ENCODE results near the gene OR2K2. TPM values are rescaled to one million over a fixed set of nuclear protein-coding genes. Genes with fewer than 3 reads are reported as not detected.

Gene OR2K2
- total and polyA plus RNA-seq, 3 donors from 2014 or later, result 0.33 to 1.1 (median 0.47) TPM

- no peak for DNase-seq
- H3K36me3 ChIP-seq (ENCODE audit: low read depth, missing control alignments), result no peaks in the 10 kb centered on the region
These were observed 32.5 kb upstream of the OR2K2 start for GRCh38 chr9:111362526-111362925.

GRCh38 chr9:111360881-111361280 is 30.9 kb upstream of the OR2K2 start:
- H3K4me3 ChIP-seq, result no peak overlapping the region
- H3K4me1 ChIP-seq, result no peaks in the 10 kb centered on the region
- H3K36me3 ChIP-seq (ENCODE audit: low read depth, missing control alignments), result no peaks in the 10 kb centered on the region
- no peak for DNase-seq
- no peak for TF ChIP-seq POLR2A (IDR thresholded peaks at IDR 0.05)
- TF ChIP-seq CTCF (IDR thresholded peaks at IDR 0.05), result no peak
- no peaks in the 10 kb centered on the region for H3K9me3 ChIP-seq
- H3K27me3 ChIP-seq, result no peaks in the 10 kb centered on the region
- 89 to 95% methylated on average over 2 of the region's 2 CpGs for WGBS, 2 donors
- H3K27ac ChIP-seq, result no peak overlapping the region
- intact Hi-C loops (cut with DNase I; ENCODE audit: low total_unique reads), result no loop called here

More at GRCh38 chr9:111362526-111362925, 32.5 kb upstream of the OR2K2 start:
- Histone ChIP-seq H3K4me3 (no peak overlapping the region), H3K9me3 (no peaks in the 10 kb centered on the region), H3K4me1 (no peaks in the 10 kb centered on the region), H3K27ac (no peak overlapping the region), H3K27me3 (no peaks in the 10 kb centered on the region)
- intact Hi-C loops (cut with DNase I; ENCODE audit: low total_unique reads), result no loop called here
- WGBS, 2 donors, result 79 to 83% methylated on average over 5 of the region's 5 CpGs
- TF ChIP-seq CTCF (IDR thresholded peaks at IDR 0.05) (no peak), POLR2A (IDR thresholded peaks at IDR 0.05) (no peak)

GRCh38 chr9:111356481-111357244 is 26.6 kb upstream of the OR2K2 start:
- H3K4me3 ChIP-seq, result no peak overlapping the region
- H3K9me3 ChIP-seq, result no peaks in the 10 kb centered on the region
- H3K27ac ChIP-seq, result no peak overlapping the region
- intact Hi-C loops (cut with DNase I; ENCODE audit: low total_unique reads), result no loop called here
- H3K27me3 ChIP-seq, result no peaks in the 10 kb centered on the region
- DNase-seq, result no peak
- no peaks in the 10 kb centered on the region for H3K4me1 ChIP-seq
- TF ChIP-seq POLR2A (IDR thresholded peaks at IDR 0.05) (no peak), CTCF (IDR thresholded peaks at IDR 0.05) (no peak)
- no peaks in the 10 kb centered on the region for H3K36me3 ChIP-seq (ENCODE audit: low read depth, missing control alignments)
- WGBS, 2 donors, result 67 to 75% methylated on average over 11 of the region's 11 CpGs

- 80 to 83% methylated on average over 2 of the region's 2 CpGs for WGBS, 2 donors
These were observed 22.5 kb upstream of the OR2K2 start for GRCh38 chr9:111352545-111352944.

More at GRCh38 chr9:111352545-111352944, 22.5 kb upstream of the OR2K2 start:
- no peak for DNase-seq
- intact Hi-C loops (cut with DNase I; ENCODE audit: low total_unique reads), result no loop called here
- Histone ChIP-seq H3K36me3 (ENCODE audit: low read depth, missing control alignments) (no peaks in the 10 kb centered on the region), H3K27ac (no peak overlapping the region), H3K4me1 (no peaks in the 10 kb centered on the region), H3K27me3 (no peaks in the 10 kb centered on the region), H3K4me3 (no peak overlapping the region), H3K9me3 (no peaks in the 10 kb centered on the region)
- no peak for TF ChIP-seq POLR2A (IDR thresholded peaks at IDR 0.05)
- no peak for TF ChIP-seq CTCF (IDR thresholded peaks at IDR 0.05)

Measured in testis (tissue), 3 donors.